ENCODE data around the gene CUTA. TPM values are rescaled to one million over a fixed set of nuclear protein-coding genes. Genes with fewer than 3 reads are reported as not detected.

The CUTA gene
- total and polyA plus RNA-seq, 2 of the 13 experiments (the other 11 are each of a cell fraction or from before 2014, with no cell fraction given), result 170 to 180 TPM

DNA sequence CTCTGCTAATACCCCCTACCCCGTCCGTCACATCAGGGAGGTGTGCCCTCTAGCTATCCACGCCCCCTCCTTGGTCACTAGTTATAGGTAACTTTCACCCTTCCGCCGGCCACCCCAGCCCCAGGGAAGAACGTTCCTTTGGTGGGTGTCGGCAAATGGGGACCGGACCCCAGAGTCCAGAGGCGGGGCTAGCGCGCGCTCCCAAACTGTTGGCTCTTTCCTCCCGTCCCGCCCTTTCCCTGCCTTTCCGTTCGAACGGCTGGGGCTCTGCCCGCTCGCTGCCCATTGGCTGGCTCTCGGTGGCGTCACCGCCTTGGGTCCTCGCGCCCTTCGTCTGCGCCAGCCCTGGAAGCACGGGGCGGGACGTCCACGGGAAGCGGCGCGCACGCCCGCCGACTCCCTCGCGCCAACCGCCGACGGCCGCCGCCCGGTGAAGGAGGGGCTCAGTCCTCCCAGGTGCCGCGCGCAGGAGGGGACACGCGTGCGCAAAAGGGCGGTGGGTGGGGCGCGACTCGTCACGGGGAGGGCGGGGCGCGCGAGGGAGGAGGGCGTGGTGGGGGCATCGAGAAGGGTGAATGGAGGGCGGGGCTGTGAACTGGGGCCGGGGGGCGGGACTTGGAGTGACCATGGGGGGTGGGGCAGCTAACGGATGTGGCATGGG lies 7.7 kb downstream of the CUTA start (continued):
- TF ChIP-seq, protein P1, sequence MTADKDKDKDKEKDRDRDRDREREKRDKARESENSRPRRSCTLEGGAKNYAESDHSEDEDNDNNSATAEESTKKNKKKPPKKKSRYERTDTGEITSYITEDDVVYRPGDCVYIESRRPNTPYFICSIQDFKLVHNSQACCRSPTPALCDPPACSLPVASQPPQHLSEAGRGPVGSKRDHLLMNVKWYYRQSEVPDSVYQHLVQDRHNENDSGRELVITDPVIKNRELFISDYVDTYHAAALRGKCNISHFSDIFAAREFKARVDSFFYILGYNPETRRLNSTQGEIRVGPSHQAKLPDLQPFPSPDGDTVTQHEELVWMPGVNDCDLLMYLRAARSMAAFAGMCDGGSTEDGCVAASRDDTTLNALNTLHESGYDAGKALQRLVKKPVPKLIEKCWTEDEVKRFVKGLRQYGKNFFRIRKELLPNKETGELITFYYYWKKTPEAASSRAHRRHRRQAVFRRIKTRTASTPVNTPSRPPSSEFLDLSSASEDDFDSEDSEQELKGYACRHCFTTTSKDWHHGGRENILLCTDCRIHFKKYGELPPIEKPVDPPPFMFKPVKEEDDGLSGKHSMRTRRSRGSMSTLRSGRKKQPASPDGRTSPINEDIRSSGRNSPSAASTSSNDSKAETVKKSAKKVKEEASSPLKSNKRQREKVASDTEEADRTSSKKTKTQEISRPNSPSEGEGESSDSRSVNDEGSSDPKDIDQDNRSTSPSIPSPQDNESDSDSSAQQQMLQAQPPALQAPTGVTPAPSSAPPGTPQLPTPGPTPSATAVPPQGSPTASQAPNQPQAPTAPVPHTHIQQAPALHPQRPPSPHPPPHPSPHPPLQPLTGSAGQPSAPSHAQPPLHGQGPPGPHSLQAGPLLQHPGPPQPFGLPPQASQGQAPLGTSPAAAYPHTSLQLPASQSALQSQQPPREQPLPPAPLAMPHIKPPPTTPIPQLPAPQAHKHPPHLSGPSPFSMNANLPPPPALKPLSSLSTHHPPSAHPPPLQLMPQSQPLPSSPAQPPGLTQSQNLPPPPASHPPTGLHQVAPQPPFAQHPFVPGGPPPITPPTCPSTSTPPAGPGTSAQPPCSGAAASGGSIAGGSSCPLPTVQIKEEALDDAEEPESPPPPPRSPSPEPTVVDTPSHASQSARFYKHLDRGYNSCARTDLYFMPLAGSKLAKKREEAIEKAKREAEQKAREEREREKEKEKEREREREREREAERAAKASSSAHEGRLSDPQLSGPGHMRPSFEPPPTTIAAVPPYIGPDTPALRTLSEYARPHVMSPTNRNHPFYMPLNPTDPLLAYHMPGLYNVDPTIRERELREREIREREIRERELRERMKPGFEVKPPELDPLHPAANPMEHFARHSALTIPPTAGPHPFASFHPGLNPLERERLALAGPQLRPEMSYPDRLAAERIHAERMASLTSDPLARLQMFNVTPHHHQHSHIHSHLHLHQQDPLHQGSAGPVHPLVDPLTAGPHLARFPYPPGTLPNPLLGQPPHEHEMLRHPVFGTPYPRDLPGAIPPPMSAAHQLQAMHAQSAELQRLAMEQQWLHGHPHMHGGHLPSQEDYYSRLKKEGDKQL (CRISPR knock-in tag; IDR thresholded peaks at IDR 0.05; ENCODE audit: low read depth), result peak; percentile 74
- TF ChIP-seq HOMEZ (CRISPR knock-in tag; IDR thresholded peaks at IDR 0.05; ENCODE audit: low read depth) (peak; percentile 65), ZNF136 (CRISPR knock-in tag; IDR thresholded peaks at IDR 0.05; ENCODE audit: low read depth) (peak; percentile 78; the same call in 1 of the 2 replicates), ZNF607 (CRISPR knock-in tag; IDR thresholded peaks at IDR 0.05; ENCODE audit: borderline replicate concordance) (peak; percentile 83), ZSCAN21 (CRISPR knock-in tag; IDR thresholded peaks at IDR 0.05; ENCODE audit: borderline replicate concordance) (peak; percentile 99), SYNCRIP (IDR thresholded peaks at IDR 0.05; ENCODE audit: insufficient read depth, low read depth, low read length) (no peak), TP53 (CRISPR knock-in tag; conservative IDR thresholded peaks at IDR 0.05) (no peak; the same call in 1 of the 2 replicates), ZFP90 (CRISPR knock-in tag; IDR thresholded peaks at IDR 0.05; ENCODE audit: borderline replicate concordance) (peak; percentile 87), IKZF1 (IDR thresholded peaks at IDR 0.05) (no peak), NKX3-1 (CRISPR knock-in tag; IDR thresholded peaks at IDR 0.05) (peak; percentile 72; the same call in 1 of the 2 replicates), GABPB1 (CRISPR knock-in tag; IDR thresholded peaks at IDR 0.05) (peak; percentile 92), HNRNPK (IDR thresholded peaks at IDR 0.05; ENCODE audit: low read depth, low read length, poor library complexity, severe bottlenecking) (peak; percentile 98), ZMAT3 (CRISPR knock-in tag; conservative IDR thresholded peaks at IDR 0.05) (peak; percentile 97; the same call in 1 of the 2 replicates), HIC2 (CRISPR knock-in tag; IDR thresholded peaks at IDR 0.05; ENCODE audit: low read depth) (0 out of 2 replicates have a peak, but pooled peaks have one; percentile 9), ZNF235 (CRISPR knock-in tag; IDR thresholded peaks at IDR 0.05; ENCODE audit: borderline replicate concordance) (peak; percentile 95; the same call in 1 of the 2 replicates), ZNF251 (CRISPR knock-in tag; IDR thresholded peaks at IDR 0.05) (no peak)
- TF ChIP-seq, protein P2, sequence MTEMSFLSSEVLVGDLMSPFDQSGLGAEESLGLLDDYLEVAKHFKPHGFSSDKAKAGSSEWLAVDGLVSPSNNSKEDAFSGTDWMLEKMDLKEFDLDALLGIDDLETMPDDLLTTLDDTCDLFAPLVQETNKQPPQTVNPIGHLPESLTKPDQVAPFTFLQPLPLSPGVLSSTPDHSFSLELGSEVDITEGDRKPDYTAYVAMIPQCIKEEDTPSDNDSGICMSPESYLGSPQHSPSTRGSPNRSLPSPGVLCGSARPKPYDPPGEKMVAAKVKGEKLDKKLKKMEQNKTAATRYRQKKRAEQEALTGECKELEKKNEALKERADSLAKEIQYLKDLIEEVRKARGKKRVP (CRISPR knock-in tag; IDR thresholded peaks at IDR 0.05), result peak in 1 of 2 experiments; percentile 92; a peak in 2 of 4 replicates

Measured in HepG2 (cell line).